Activated T-helper 1 cell treated with anti-CD3 and anti-CD28 coated beads, Interleukin-12 subunit alpha, Interleukin-12 subunit beta, Interleukin-2, Interleukin-4 antibody, amounts not matched to agents 30 ng/mL and 10 ng/mL and 1 ng/mL, durations not matched to agents 14 hours and 24 hours and 36 hours (primary cell): ENCODE results near the gene RFFL. TPM values are rescaled to one million over a fixed set of nuclear protein-coding genes. Genes with fewer than 3 reads are reported as not detected.
A peak's percentile ranks its signal among the peaks of the same experiment; 100 is the strongest.

Source experiments
- DNase-seq: peaks from one replicate; pipeline ENCODE4 v3.0.0; 2021; ENCODE audit warnings: low spot score
- H3K27ac Mint-ChIP-seq: one replicate; pipeline ENCODE4 v1.8.0; 2021; ENCODE audit warnings: mild to moderate bottlenecking, mixed read lengths
- H3K27me3 Mint-ChIP-seq: one replicate; pipeline ENCODE4 v1.8.0; 2022; ENCODE audit warnings: mild to moderate bottlenecking, moderate library complexity, mixed read lengths; ENCODE audit not compliant: insufficient read depth
- H3K36me3 Mint-ChIP-seq: one replicate; pipeline ENCODE4 v1.8.0; 2021; ENCODE audit warnings: low read depth, mixed read lengths
- H3K4me1 Mint-ChIP-seq: one replicate; pipeline ENCODE4 v1.8.0; 2021; ENCODE audit warnings: low read depth, mixed read lengths
- H3K4me3 Mint-ChIP-seq: one replicate; pipeline ENCODE4 v1.8.0; 2021; ENCODE audit warnings: mild to moderate bottlenecking, moderate library complexity, mixed read lengths
- H3K9me3 Mint-ChIP-seq: one replicate; pipeline ENCODE4 v1.8.0; 2021; ENCODE audit warnings: mixed read lengths
- intact Hi-C: fragments of 100-400 bp; cut with micrococcal nuclease; formaldehyde crosslinking; loops from one replicate; pipeline ENCODE4 v1.15.1; 2024
- total RNA-seq: library from RNA; stranded (reverse); gene quantifications from 2 replicates; pipeline ENCODE4 v1.2.3, GENCODE V29; 2022

The RFFL gene
- total RNA-seq, 1 donor from 2014 or later = 28.2 TPM

GRCh38 chr17:35088881-35089585 is 25.5 kb upstream of the RFFL start:
- H3K27me3 Mint-ChIP-seq = no peaks in the 10 kb centered on the region
- peaks cover 50% of the 10 kb centered on the region for H3K4me1 Mint-ChIP-seq
- H3K9me3 Mint-ChIP-seq = no peaks in the 10 kb centered on the region
- DNase-seq = peak; percentile 87
- peak overlapping the region; percentile 95 for H3K27ac Mint-ChIP-seq
- H3K4me3 Mint-ChIP-seq = peak overlapping the region; percentile 93
- peaks cover 3% of the 10 kb centered on the region for H3K36me3 Mint-ChIP-seq
- intact Hi-C loops = loop anchor here (1.0 kb wide), 12 partner anchors 9 to 128 kb away; partner anchors contain the start of genes CCT6B, LIG3, NLE1 and RAD51D

- H3K36me3 Mint-ChIP-seq = peaks cover 6% of the 10 kb centered on the region
- no peaks in the 10 kb centered on the region for H3K9me3 Mint-ChIP-seq
- peak overlapping the region; percentile 93 for H3K27ac Mint-ChIP-seq
- DNase-seq = no peak
- H3K4me3 Mint-ChIP-seq = peak overlapping the region; percentile 93
- H3K27me3 Mint-ChIP-seq = no peaks in the 10 kb centered on the region
- H3K4me1 Mint-ChIP-seq = peaks cover 56% of the 10 kb centered on the region
- intact Hi-C loops = loop anchor here (1.0 kb wide), 4 partner anchors 8 to 25 kb away; partner anchors contain the start of gene RFFL
These were observed 24.9 kb upstream of the RFFL start for GRCh38 chr17:35088356-35088880.

- Mint-ChIP-seq H3K4me1 (peaks cover 62% of the 10 kb centered on the region), H3K27me3 (no peaks in the 10 kb centered on the region), H3K36me3 (peaks cover 10% of the 10 kb centered on the region), H3K27ac (peak overlapping the region; percentile 93), H3K4me3 (peak overlapping the region; percentile 93), H3K9me3 (no peaks in the 10 kb centered on the region)
- intact Hi-C loops = loop anchor here (1.0 kb wide), 4 partner anchors 8 to 25 kb away; partner anchors contain the start of gene RFFL
- peak; percentile 34 for DNase-seq
These were observed 24.3 kb upstream of the RFFL start for GRCh38 chr17:35087731-35088355.

GRCh38 chr17:35086931-35087573 is 23.5 kb upstream of the RFFL start:
- H3K4me3 Mint-ChIP-seq = peak overlapping the region; percentile 93
- no peak for DNase-seq
- intact Hi-C loops = no loop called here
- H3K4me1 Mint-ChIP-seq = peaks cover 70% of the 10 kb centered on the region
- H3K9me3 Mint-ChIP-seq = no peaks in the 10 kb centered on the region
- H3K27me3 Mint-ChIP-seq = no peaks in the 10 kb centered on the region
- H3K36me3 Mint-ChIP-seq = peaks cover 10% of the 10 kb centered on the region
- peak overlapping the region; percentile 93 for H3K27ac Mint-ChIP-seq

GRCh38 chr17:35086164-35086563 is 22.7 kb upstream of the RFFL start:
- intact Hi-C loops = no loop called here
- peaks cover 77% of the 10 kb centered on the region for H3K4me1 Mint-ChIP-seq
- no peaks in the 10 kb centered on the region for H3K9me3 Mint-ChIP-seq
- H3K27ac Mint-ChIP-seq = peak overlapping the region; percentile 40
- H3K36me3 Mint-ChIP-seq = peaks cover 10% of the 10 kb centered on the region
- DNase-seq = no peak
- H3K27me3 Mint-ChIP-seq = no peaks in the 10 kb centered on the region
- H3K4me3 Mint-ChIP-seq = peak overlapping the region; percentile 48

GRCh38 chr17:35084987-35085386 is 21.5 kb upstream of the RFFL start:
- Mint-ChIP-seq H3K9me3 (no peaks in the 10 kb centered on the region), H3K27ac (peak overlapping the region; percentile 46), H3K4me3 (no peak overlapping the region), H3K4me1 (peaks cover 81% of the 10 kb centered on the region), H3K36me3 (peaks cover 11% of the 10 kb centered on the region), H3K27me3 (no peaks in the 10 kb centered on the region)
- DNase-seq = no peak
- intact Hi-C loops = no loop called here

GRCh38 chr17:35083071-35083470 is 19.6 kb upstream of the RFFL start:
- peaks cover 13% of the 10 kb centered on the region for H3K36me3 Mint-ChIP-seq
- H3K9me3 Mint-ChIP-seq = no peaks in the 10 kb centered on the region
- H3K27me3 Mint-ChIP-seq = no peaks in the 10 kb centered on the region
- no peak for DNase-seq
- H3K27ac Mint-ChIP-seq = peak overlapping the region; percentile 67
- peak overlapping the region; percentile 32 for H3K4me3 Mint-ChIP-seq
- peaks cover 85% of the 10 kb centered on the region for H3K4me1 Mint-ChIP-seq
- intact Hi-C loops = no loop called here

- DNase-seq = no peak
- Mint-ChIP-seq H3K9me3 (no peaks in the 10 kb centered on the region), H3K4me1 (peaks cover 85% of the 10 kb centered on the region), H3K27me3 (no peaks in the 10 kb centered on the region), H3K27ac (peak overlapping the region; percentile 94), H3K4me3 (peak overlapping the region; percentile 77), H3K36me3 (peaks cover 16% of the 10 kb centered on the region)
- intact Hi-C loops = loop anchor here (1.0 kb wide), 1 partner anchor 9 kb away; no protein-coding TSS in a partner anchor
These were observed 18.7 kb upstream of the RFFL start for GRCh38 chr17:35082073-35082657.

- no peaks in the 10 kb centered on the region for H3K9me3 Mint-ChIP-seq
- DNase-seq = no peak
- peak overlapping the region; percentile 84 for H3K27ac Mint-ChIP-seq
- H3K36me3 Mint-ChIP-seq = peaks cover 16% of the 10 kb centered on the region
- no peaks in the 10 kb centered on the region for H3K27me3 Mint-ChIP-seq
- intact Hi-C loops = loop anchor here (1.0 kb wide), 1 partner anchor 8 kb away; no protein-coding TSS in a partner anchor
- peaks cover 82% of the 10 kb centered on the region for H3K4me1 Mint-ChIP-seq
- H3K4me3 Mint-ChIP-seq = no peak overlapping the region
These were observed 18.1 kb upstream of the RFFL start for GRCh38 chr17:35081638-35082037.

- no peak for DNase-seq
- Mint-ChIP-seq H3K27me3 (no peaks in the 10 kb centered on the region), H3K4me1 (peaks cover 73% of the 10 kb centered on the region), H3K9me3 (no peaks in the 10 kb centered on the region), H3K4me3 (peak overlapping the region; percentile 9), H3K36me3 (peaks cover 16% of the 10 kb centered on the region), H3K27ac (peak overlapping the region; percentile 84)
- intact Hi-C loops = loop anchor here (1.0 kb wide), 1 partner anchor 8 kb away; no protein-coding TSS in a partner anchor
These were observed 17.0 kb upstream of the RFFL start for GRCh38 chr17:35080536-35080935.

- no peaks in the 10 kb centered on the region for H3K9me3 Mint-ChIP-seq
- peak overlapping the region; percentile 84 for H3K27ac Mint-ChIP-seq
- intact Hi-C loops = loop anchor here (1.0 kb wide), 1 partner anchor 9 kb away; no protein-coding TSS in a partner anchor
- H3K36me3 Mint-ChIP-seq = peaks cover 13% of the 10 kb centered on the region
- no peak for DNase-seq
- H3K4me1 Mint-ChIP-seq = peaks cover 73% of the 10 kb centered on the region
- H3K27me3 Mint-ChIP-seq = no peaks in the 10 kb centered on the region
- H3K4me3 Mint-ChIP-seq = peak overlapping the region; percentile 9
These were observed 16.3 kb upstream of the RFFL start for GRCh38 chr17:35079547-35080423.
